Endothelial cell of hepatic sinusoid (primary cell): ENCODE measurements around the gene MRPL37.

Experiments used
- in situ Hi-C: cut with HindIII; loops from 2 replicates; pipeline ENCODE4 v1.10.0; 2017; ENCODE audit warnings: low sequenced_read_pairs

MRPL37 gene

GRCh38 chr1:54171606-54172005 is 28.4 kb upstream of the MRPL37 start:
- in situ Hi-C loops, result loop anchor here (5.0 kb wide), 2 partner anchors 44 to 79 kb away; no protein-coding TSS in a partner anchor

GRCh38 chr1:54172614-54173599 is 27.1 kb upstream of the MRPL37 start:
- in situ Hi-C loops, result loop anchor here (5.0 kb wide), 2 partner anchors 46 to 81 kb away; no protein-coding TSS in a partner anchor

GRCh38 chr1:54173681-54174080 is 26.3 kb upstream of the MRPL37 start:
- in situ Hi-C loops, result loop anchor here (5.0 kb wide), 2 partner anchors 46 to 81 kb away; no protein-coding TSS in a partner anchor

- in situ Hi-C loops, result loop anchor here (5.0 kb wide), 2 partner anchors 47 to 82 kb away; no protein-coding TSS in a partner anchor
These were observed 25.9 kb upstream of the MRPL37 start for GRCh38 chr1:54174106-54174505.

GRCh38 chr1:54176621-54177327 is 23.2 kb upstream of the MRPL37 start:
- in situ Hi-C loops, result no loop called here

- in situ Hi-C loops, result no loop called here
These were observed 22.2 kb upstream of the MRPL37 start for GRCh38 chr1:54177726-54178125.

- in situ Hi-C loops, result no loop called here
These were observed 21.5 kb upstream of the MRPL37 start for GRCh38 chr1:54178296-54179070.

GRCh38 chr1:54180701-54181360 is 19.1 kb upstream of the MRPL37 start:
- in situ Hi-C loops, result no loop called here

GRCh38 chr1:54186056-54186455 is 13.9 kb upstream of the MRPL37 start:
- in situ Hi-C loops, result no loop called here

- in situ Hi-C loops, result no loop called here
These were observed 11.7 kb upstream of the MRPL37 start for GRCh38 chr1:54188291-54188690.

- in situ Hi-C loops, result no loop called here
These were observed 9.4 kb upstream of the MRPL37 start for GRCh38 chr1:54190526-54190925.

- in situ Hi-C loops, result no loop called here
These were observed 8.4 kb upstream of the MRPL37 start for GRCh38 chr1:54191525-54191924.

- in situ Hi-C loops, result no loop called here
These were observed 6.5 kb upstream of the MRPL37 start for GRCh38 chr1:54193453-54193852.

- in situ Hi-C loops, result no loop called here
These were observed 709 bp upstream of the MRPL37 start for GRCh38 chr1:54199151-54199764.

- in situ Hi-C loops, result no loop called here
These were observed 591 bp downstream of the MRPL37 start for GRCh38 chr1:54200519-54200997.

GRCh38 chr1:54204199-54204598 is 4.2 kb downstream of the MRPL37 start:
- in situ Hi-C loops, result no loop called here

- in situ Hi-C loops, result loop anchor here (5.0 kb wide), 2 partner anchors 70 kb away; no protein-coding TSS in a partner anchor
These were observed 7.3 kb downstream of the MRPL37 start for GRCh38 chr1:54207287-54207686.

- in situ Hi-C loops, result loop anchor here (5.0 kb wide), 2 partner anchors 69 to 71 kb away; no protein-coding TSS in a partner anchor
These were observed 7.9 kb downstream of the MRPL37 start for GRCh38 chr1:54207896-54208295.

- in situ Hi-C loops, result no loop called here
These were observed 12.9 kb downstream of the MRPL37 start for GRCh38 chr1:54212872-54213271.

GRCh38 chr1:54215523-54215922 is 15.6 kb downstream of the MRPL37 start:
- in situ Hi-C loops, result no loop called here
